Naive thymus-derived CD8-positive, alpha-beta T cell (primary cell): Measurements from ENCODE around the gene KIAA0825. TPM values are rescaled to one million over a fixed set of nuclear protein-coding genes. Genes with fewer than 3 reads are reported as not detected.

Source experiments
- ATAC-seq, 2 donors: fragments of 150-1000 bp; cut with Tn5 transposase in 1 of 2; sonication (Bioruptor Pico), chemical (Tn5 transposase) in 1 of 2; 1 replicate in 1 of 2; 2 replicates in 1 of 2; pipeline ENCODE4 v1.10.0; 2021; ENCODE audit warnings: mild to moderate bottlenecking in 2 of 2, moderate library complexity in 2 of 2
- POLR2A ChIA-PET: fragments of 350-600 bp; sonication (Branson Sonifier 250); formaldehyde crosslinking; loops from one replicate; lab custom pipeline; 2021; ENCODE audit warnings: antibody characterized with exemption; lab: Charles Lee
- DNase-seq, 10 donors: peaks; one replicate each; pipeline versions ENCODE4 v3.0.0 to v3.0.0-alpha.2; 2020 to 2022
- H3K27ac Mint-ChIP-seq, 10 donors: one replicate each; pipeline ENCODE4 v1.8.0; 2020 to 2022; ENCODE audit warnings: mild to moderate bottlenecking in 10 of 10, mixed read lengths in 10 of 10, moderate library complexity in 4 of 10, inconsistent platforms in 1 of 10
- H3K27me3 Mint-ChIP-seq, 5 donors: one replicate each; pipeline ENCODE4 v1.8.0; 2021 to 2022; ENCODE audit warnings: mixed read lengths in 5 of 5
- H3K36me3 Mint-ChIP-seq, 3 donors: one replicate each; pipeline ENCODE4 v1.8.0; 2020 to 2022; ENCODE audit warnings: mixed read lengths in 3 of 3, mild to moderate bottlenecking in 2 of 3, inconsistent platforms in 1 of 3
- H3K4me1 Mint-ChIP-seq, 4 donors: one replicate each; pipeline ENCODE4 v1.8.0; 2021 to 2022; ENCODE audit warnings: mixed read lengths in 4 of 4
- H3K4me3 Mint-ChIP-seq, 10 donors: one replicate each; pipeline ENCODE4 v1.8.0; 2020 to 2022; ENCODE audit warnings: mild to moderate bottlenecking in 10 of 10, mixed read lengths in 10 of 10, moderate library complexity in 6 of 10, inconsistent platforms in 1 of 10
- H3K9me3 Mint-ChIP-seq, 9 donors: one replicate each; pipeline ENCODE4 v1.8.0; 2020 to 2022; ENCODE audit warnings: mixed read lengths in 9 of 9, mild to moderate bottlenecking in 3 of 9, inconsistent platforms in 1 of 9, moderate library complexity in 1 of 9
- polyA plus RNA-seq, 3 donors: library from polyadenylated mRNA; unstranded; fragments of 300-500 nt; fragmentation: Illumina TruSeq; gene quantifications; one replicate each; pipeline ENCODE4 v1.2.3, GENCODE V29; 2021
- total RNA-seq, 8 experiments: library from RNA in 2 of 8; stranded (reverse) in 2 of 8; gene quantifications; one replicate each; pipeline ENCODE4 v1.2.3 and lab custom pipeline; 2021 to 2026

KIAA0825 gene
- 1 to 10 TPM; 1.2 to 1.6 TPM for total RNA-seq
- 1 to 10 TPM in 1 of 3 donors, under 1 TPM in 2; 0.74 to 1.1 (median 0.81) TPM for polyA plus RNA-seq
- total RNA-seq (lab: John Stamatoyannopoulos, UW) = 1.1 to 11.3 (median 4.3) reads per million in 6 experiments

GRCh38 chr5:94618493-94619328 is at the start of gene KIAA0825, which contains the start of gene SLF1:
TSS of gene KIAA0825 (minus strand) at chr5:94618604. CDS start at chr5:94537126, 81,478 bp downstream.
TSS of gene SLF1 (plus strand) at chr5:94618669. CDS start at chr5:94628811, 10,142 bp downstream.
- Mint-ChIP-seq H3K9me3 (no peaks in the 10 kb centered on the region), H3K4me1 (peaks cover 10 to 45% (median 37%) of the 10 kb centered on the region in 4 donors), H3K27me3 (no peaks in the 10 kb centered on the region), H3K36me3 (no peaks in the 10 kb centered on the region), H3K4me3 (peak within 1 kb of the TSS; percentile 90 to 98 (median 96)), H3K27ac (peak within 1 kb of the TSS; percentile 86 to 95 (median 91))
- ATAC-seq = peak; percentile 91 to 93
- POLR2A ChIA-PET = interaction anchor here (0.6 kb wide), 1 partner anchor 1379 kb away, joined by 3 read pairs; no protein-coding TSS in a partner anchor
- peak; percentile 74 to 91 (median 82) for DNase-seq

- no peak for DNase-seq
- H3K27ac Mint-ChIP-seq = no peak overlapping the region
- POLR2A ChIA-PET = interaction anchor here (0.5 kb wide), 1 partner anchor 33 kb away, joined by 10 read pairs; no protein-coding TSS in a partner anchor
Measured at GRCh38 chr5:94667937-94668336, 49.5 kb upstream of the KIAA0825 start.

GRCh38 chr5:94661086-94661485 is 42.7 kb upstream of the KIAA0825 start:
- Mint-ChIP-seq H3K27ac (peak overlapping the region in 1 of 10 donors; percentile 15), H3K36me3 (peaks cover 26 to 71% (median 47%) of the 10 kb centered on the region in 3 donors), H3K4me3 (no peak overlapping the region), H3K9me3 (peaks cover 14 to 34% (median 27%) of the 10 kb centered on the region in 9 donors), H3K4me1 (peaks cover 0 to 3% (median 0%) of the 10 kb centered on the region in 4 donors), H3K27me3 (no peaks in the 10 kb centered on the region)
- ATAC-seq = no peak
- POLR2A ChIA-PET = no interaction called here
- no peak for DNase-seq

More at GRCh38 chr5:94667937-94668336, 49.5 kb upstream of the KIAA0825 start:
- H3K4me1 Mint-ChIP-seq = peaks cover 0 to 3% (median under 1%) of the 10 kb centered on the region in 4 donors
- peaks cover 0 to 71% (median 27%) of the 10 kb centered on the region in 3 donors for H3K36me3 Mint-ChIP-seq
- ATAC-seq = no peak
- H3K27me3 Mint-ChIP-seq = no peaks in the 10 kb centered on the region
- no peak overlapping the region for H3K4me3 Mint-ChIP-seq
- H3K9me3 Mint-ChIP-seq = no peaks in the 10 kb centered on the region

GRCh38 chr5:94660506-94660905 is 42.1 kb upstream of the KIAA0825 start:
- ATAC-seq (no peak), DNase-seq (no peak)
- POLR2A ChIA-PET = interaction anchor here (0.5 kb wide), 1 partner anchor 28 kb away, joined by 3 read pairs; no protein-coding TSS in a partner anchor
- Mint-ChIP-seq H3K27me3 (no peaks in the 10 kb centered on the region), H3K9me3 (peaks cover 16 to 40% (median 32%) of the 10 kb centered on the region in 9 donors), H3K4me3 (no peak overlapping the region), H3K27ac (no peak overlapping the region), H3K36me3 (peaks cover 32 to 73% (median 53%) of the 10 kb centered on the region in 3 donors), H3K4me1 (peaks cover 0 to 3% (median 0%) of the 10 kb centered on the region in 4 donors)

GRCh38 chr5:94658272-94658671 is 39.9 kb upstream of the KIAA0825 start:
- Mint-ChIP-seq H3K36me3 (peaks cover 48 to 71% (median 67%) of the 10 kb centered on the region in 3 donors), H3K4me1 (peaks cover 0 to 3% (median 0%) of the 10 kb centered on the region in 4 donors), H3K27me3 (no peaks in the 10 kb centered on the region), H3K4me3 (no peak overlapping the region), H3K27ac (no peak overlapping the region), H3K9me3 (peaks cover 21 to 47% (median 44%) of the 10 kb centered on the region in 9 donors)
- POLR2A ChIA-PET = no interaction called here
- DNase-seq (no peak), ATAC-seq (no peak)

- no peak for DNase-seq
- Mint-ChIP-seq H3K36me3 (peaks cover 14 to 52% (median 41%) of the 10 kb centered on the region in 3 donors), H3K9me3 (peaks cover 0 to 9% (median 5%) of the 10 kb centered on the region in 9 donors), H3K4me3 (no peak overlapping the region), H3K4me1 (no peaks in the 10 kb centered on the region), H3K27me3 (no peaks in the 10 kb centered on the region), H3K27ac (no peak overlapping the region)
- no peak for ATAC-seq
- POLR2A ChIA-PET = no interaction called here
Measured at GRCh38 chr5:94649874-94650273, 31.5 kb upstream of the KIAA0825 start.

- POLR2A ChIA-PET = no interaction called here
- ATAC-seq = no peak
- no peak for DNase-seq
- no peak overlapping the region for H3K4me3 Mint-ChIP-seq
- peaks cover 0 to under 1% (median 0%) of the 10 kb centered on the region in 9 donors for H3K9me3 Mint-ChIP-seq
- no peak overlapping the region for H3K27ac Mint-ChIP-seq
- H3K27me3 Mint-ChIP-seq = no peaks in the 10 kb centered on the region
- peaks cover under 1 to 44% (median 29%) of the 10 kb centered on the region in 3 donors for H3K36me3 Mint-ChIP-seq
- H3K4me1 Mint-ChIP-seq = peaks cover 0 to 7% (median 0%) of the 10 kb centered on the region in 4 donors
Measured at GRCh38 chr5:94646758-94647157, 28.4 kb upstream of the KIAA0825 start.

- H3K4me1 Mint-ChIP-seq = peaks cover 0 to 7% (median under 1%) of the 10 kb centered on the region in 4 donors
- H3K4me3 Mint-ChIP-seq = no peak overlapping the region
- H3K36me3 Mint-ChIP-seq = peaks cover 14 to 56% (median 39%) of the 10 kb centered on the region in 3 donors
- no peak overlapping the region for H3K27ac Mint-ChIP-seq
- DNase-seq (no peak), ATAC-seq (no peak)
- no peaks in the 10 kb centered on the region for H3K27me3 Mint-ChIP-seq
- POLR2A ChIA-PET = no interaction called here
- H3K9me3 Mint-ChIP-seq = peaks cover 4 to 17% (median 9%) of the 10 kb centered on the region in 9 donors
Measured at GRCh38 chr5:94645053-94645452, 26.6 kb upstream of the KIAA0825 start.

- peaks cover 40 to 76% (median 66%) of the 10 kb centered on the region in 3 donors for H3K36me3 Mint-ChIP-seq
- peaks cover 6 to 18% (median 12%) of the 10 kb centered on the region in 4 donors for H3K4me1 Mint-ChIP-seq
- POLR2A ChIA-PET = no interaction called here
- H3K27ac Mint-ChIP-seq = peak overlapping the region in 1 of 10 donors; percentile 40
- no peak for ATAC-seq
- H3K27me3 Mint-ChIP-seq = no peaks in the 10 kb centered on the region
- no peak for DNase-seq
- peaks cover 9 to 36% (median 33%) of the 10 kb centered on the region in 9 donors for H3K9me3 Mint-ChIP-seq
- H3K4me3 Mint-ChIP-seq = no peak overlapping the region
Measured at GRCh38 chr5:94640176-94640575, 21.8 kb upstream of the KIAA0825 start.

- Mint-ChIP-seq H3K36me3 (peaks cover 20 to 67% (median 52%) of the 10 kb centered on the region in 3 donors), H3K4me1 (peaks cover 10 to 31% (median 18%) of the 10 kb centered on the region in 4 donors), H3K4me3 (peak overlapping the region in 1 of 10 donors; percentile 24), H3K27ac (peak overlapping the region in 1 of 10 donors; percentile 10), H3K9me3 (peaks cover 0 to 17% (median 5%) of the 10 kb centered on the region in 9 donors), H3K27me3 (no peaks in the 10 kb centered on the region)
- DNase-seq (no peak), ATAC-seq (no peak)
- POLR2A ChIA-PET = no interaction called here
Measured at GRCh38 chr5:94632024-94632423, 13.6 kb upstream of the KIAA0825 start.

- ATAC-seq = no peak
- POLR2A ChIA-PET = no interaction called here
- DNase-seq = no peak
- Mint-ChIP-seq H3K4me3 (no peak overlapping the region), H3K4me1 (peaks cover 4 to 23% (median 11%) of the 10 kb centered on the region in 4 donors), H3K27ac (no peak overlapping the region), H3K36me3 (peaks cover 0 to 28% (median 20%) of the 10 kb centered on the region in 3 donors), H3K27me3 (no peaks in the 10 kb centered on the region), H3K9me3 (no peaks in the 10 kb centered on the region)
Measured at GRCh38 chr5:94627191-94627590, 8.8 kb upstream of the KIAA0825 start.

GRCh38 chr5:94623877-94624276 is 5.5 kb upstream of the KIAA0825 start:
- peaks cover 5 to 39% (median 26%) of the 10 kb centered on the region in 4 donors for H3K4me1 Mint-ChIP-seq
- H3K27ac Mint-ChIP-seq = no peak overlapping the region
- no peaks in the 10 kb centered on the region for H3K27me3 Mint-ChIP-seq
- DNase-seq (no peak), ATAC-seq (no peak)
- no peaks in the 10 kb centered on the region for H3K9me3 Mint-ChIP-seq
- POLR2A ChIA-PET = no interaction called here
- peaks cover 0 to 3% (median 0%) of the 10 kb centered on the region in 3 donors for H3K36me3 Mint-ChIP-seq
- no peak overlapping the region for H3K4me3 Mint-ChIP-seq
